Measurements from ENCODE around the gene TSPAN9.
A peak's percentile ranks its signal among the peaks of the same experiment; 100 is the strongest.

Gene TSPAN9

GRCh38 chr12:3091382-3092241 is 14.4 kb downstream of the TSPAN9 start:
- Histone ChIP-seq H4K20me1 (no peaks in the 10 kb centered on the region; a peak in 1 of 22 replicates), H3K4me2 (peak overlapping the region in 6 of 11 experiments; percentile 16 to 53 (median 39); a peak in 11 of 22 replicates), H3K27me3 (no peaks in the 10 kb centered on the region), H3K4me1 (peaks cover 0 to 35% (median 27%) of the 10 kb centered on the region in 10 experiments; a peak in 13 of 20 replicates), H3K27ac (no peak overlapping the region), H3K9me3 (replicated peaks in 1 of 11) (peaks cover 8 to 10% (median 10%) of the 10 kb centered on the region in 11 experiments), H3K36me3 (peaks cover 0 to 6% (median 0%) of the 10 kb centered on the region in 11 experiments; a peak in 2 of 22 replicates), H3K4me3 (no peak overlapping the region), H3K9ac (no peak overlapping the region; a peak in 1 of 22 replicates)
- no peak for TF ChIP-seq Cebpa-rat (IDR thresholded peaks at IDR 0.05)

GRCh38 chr12:3092764-3093163 is 15.6 kb downstream of the TSPAN9 start:
- peaks cover 8 to 17% (median 13%) of the 10 kb centered on the region in 11 experiments for H3K9me3 ChIP-seq (replicated peaks in 1 of 11)
- no peak for TF ChIP-seq Cebpa-rat (IDR thresholded peaks at IDR 0.05)
- no peaks in the 10 kb centered on the region for H3K27me3 ChIP-seq
- H3K4me3 ChIP-seq, result no peak overlapping the region
- no peak overlapping the region for H3K9ac ChIP-seq
- no peaks in the 10 kb centered on the region; a peak in 1 of 22 replicates for H4K20me1 ChIP-seq
- peak overlapping the region in 2 of 11 experiments; percentile 32 to 53; a peak in 3 of 22 replicates for H3K4me2 ChIP-seq
- no peak overlapping the region for H3K27ac ChIP-seq
- peaks cover 10 to 46% (median 38%) of the 10 kb centered on the region in 10 experiments for H3K4me1 ChIP-seq
- H3K36me3 ChIP-seq, result peaks cover 0 to 6% (median 0%) of the 10 kb centered on the region in 11 experiments; a peak in 1 of 22 replicates

- Histone ChIP-seq H3K4me1 (peaks cover 16 to 33% (median 24%) of the 10 kb centered on the region in 10 experiments), H3K9me3 (replicated peaks in 1 of 11) (peaks cover 30 to 48% (median 37%) of the 10 kb centered on the region in 11 experiments), H4K20me1 (no peaks in the 10 kb centered on the region), H3K4me3 (peak overlapping the region in 8 of 10 experiments; percentile 29 to 42 (median 36); a peak in 11 of 20 replicates), H3K9ac (peak overlapping the region in 8 of 11 experiments; percentile 44 to 69 (median 52); a peak in 15 of 22 replicates), H3K27me3 (no peaks in the 10 kb centered on the region), H3K36me3 (peaks cover 0 to 18% (median 0%) of the 10 kb centered on the region in 11 experiments; a peak in 3 of 22 replicates), H3K4me2 (peak overlapping the region; percentile 75 to 93 (median 82)), H3K27ac (peak overlapping the region in 9 of 11 experiments; percentile 39 to 87 (median 77); a peak in 18 of 22 replicates)
- TF ChIP-seq Cebpa-rat (IDR thresholded peaks at IDR 0.05), result no peak
These were observed 20.1 kb downstream of the TSPAN9 start for GRCh38 chr12:3097186-3097804.

- Histone ChIP-seq H3K9ac (peak overlapping the region in 7 of 11 experiments; percentile 44 to 69 (median 53); a peak in 12 of 22 replicates), H3K4me3 (peak overlapping the region in 8 of 10 experiments; percentile 15 to 42 (median 36); a peak in 12 of 20 replicates), H3K36me3 (peaks cover 0 to 18% (median 0%) of the 10 kb centered on the region in 11 experiments; a peak in 3 of 22 replicates), H3K4me1 (peaks cover 16 to 34% (median 25%) of the 10 kb centered on the region in 10 experiments), H4K20me1 (no peaks in the 10 kb centered on the region), H3K9me3 (replicated peaks in 1 of 11) (peaks cover 30 to 48% (median 37%) of the 10 kb centered on the region in 11 experiments), H3K27ac (peak overlapping the region in 9 of 11 experiments; percentile 39 to 87 (median 77); a peak in 16 of 22 replicates), H3K4me2 (peak overlapping the region; percentile 75 to 93 (median 82)), H3K27me3 (no peaks in the 10 kb centered on the region)
- TF ChIP-seq Cebpa-rat (IDR thresholded peaks at IDR 0.05), result no peak
These were observed 20.7 kb downstream of the TSPAN9 start for GRCh38 chr12:3097836-3098235.

- H3K27me3 ChIP-seq, result peaks cover 0 to 3% (median 0%) of the 10 kb centered on the region in 11 experiments; a peak in 1 of 22 replicates
- H4K20me1 ChIP-seq, result peaks cover 0 to 2% (median 0%) of the 10 kb centered on the region in 11 experiments; a peak in 1 of 22 replicates
- no peak for TF ChIP-seq Cebpa-rat (IDR thresholded peaks at IDR 0.05)
- peak overlapping the region in 2 of 10 experiments; percentile 36 to 42; a peak in 1 of 20 replicates for H3K4me3 ChIP-seq
- peaks cover 0 to 18% (median 0%) of the 10 kb centered on the region in 11 experiments; a peak in 3 of 22 replicates for H3K36me3 ChIP-seq
- H3K4me1 ChIP-seq, result peaks cover 20 to 40% (median 31%) of the 10 kb centered on the region in 10 experiments
- peak overlapping the region; percentile 75 to 93 (median 82); a peak in 19 of 22 replicates for H3K4me2 ChIP-seq
- H3K27ac ChIP-seq, result peak overlapping the region in 1 of 11 experiments; percentile 87; a peak in 2 of 22 replicates
- H3K9me3 ChIP-seq (replicated peaks in 1 of 11), result peaks cover 30 to 48% (median 37%) of the 10 kb centered on the region in 11 experiments
- H3K9ac ChIP-seq, result no peak overlapping the region
These were observed 21.3 kb downstream of the TSPAN9 start for GRCh38 chr12:3098436-3098835.

- peaks cover 30 to 48% (median 37%) of the 10 kb centered on the region in 11 experiments for H3K9me3 ChIP-seq (replicated peaks in 1 of 11)
- no peak overlapping the region for H3K4me2 ChIP-seq
- H3K27me3 ChIP-seq, result peaks cover 0 to 4% (median 0%) of the 10 kb centered on the region in 11 experiments; a peak in 2 of 22 replicates
- no peak overlapping the region for H3K4me3 ChIP-seq
- peaks cover 0 to 9% (median 0%) of the 10 kb centered on the region in 11 experiments; a peak in 1 of 22 replicates for H4K20me1 ChIP-seq
- peaks cover 22 to 47% (median 38%) of the 10 kb centered on the region in 10 experiments for H3K4me1 ChIP-seq
- TF ChIP-seq Cebpa-rat (IDR thresholded peaks at IDR 0.05), result no peak
- H3K9ac ChIP-seq, result no peak overlapping the region
- H3K27ac ChIP-seq, result no peak overlapping the region
- peaks cover 0 to 18% (median 0%) of the 10 kb centered on the region in 11 experiments; a peak in 3 of 22 replicates for H3K36me3 ChIP-seq
These were observed 22.0 kb downstream of the TSPAN9 start for GRCh38 chr12:3099146-3099545.

- TF ChIP-seq Cebpa-rat (IDR thresholded peaks at IDR 0.05), result no peak
- Histone ChIP-seq H3K9ac (no peak overlapping the region), H3K27me3 (peaks cover 0 to 19% (median 0%) of the 10 kb centered on the region in 11 experiments; a peak in 5 of 22 replicates), H4K20me1 (peaks cover 0 to 29% (median 0%) of the 10 kb centered on the region in 11 experiments; a peak in 2 of 22 replicates), H3K4me3 (no peak overlapping the region), H3K9me3 (replicated peaks in 1 of 11) (peaks cover 22 to 40% (median 29%) of the 10 kb centered on the region in 11 experiments), H3K4me2 (no peak overlapping the region), H3K4me1 (peaks cover 23 to 69% (median 62%) of the 10 kb centered on the region in 10 experiments), H3K36me3 (peaks cover 0 to 12% (median 0%) of the 10 kb centered on the region in 11 experiments; a peak in 3 of 22 replicates), H3K27ac (no peak overlapping the region)
These were observed 24.3 kb downstream of the TSPAN9 start for GRCh38 chr12:3101309-3102024.
